PC-9 (cell line): ENCODE data around the gene PARP8. TPM values are rescaled to one million over a fixed set of nuclear protein-coding genes. Genes with fewer than 3 reads are reported as not detected.

Experiments used
- BruUV-seq: library from RNA; stranded (reverse); fragments of 400-500 nt; replicated peaks from 2 replicates; lab custom pipeline; 2021; lab: Mats Ljungman, UMichigan
- CTCF ChIA-PET: fragments of 300-600 bp; sonication (Branson Sonifier 250); formaldehyde crosslinking; loops from one replicate; lab custom pipeline; 2022; ENCODE audit warnings: antibody characterized with exemption; lab: Charles Lee
- POLR2A ChIA-PET: fragments of 300-600 bp; sonication (Branson Sonifier 250); formaldehyde crosslinking; loops from one replicate; lab custom pipeline; 2022; ENCODE audit warnings: antibody characterized with exemption; ENCODE audit not compliant: unreplicated experiment; lab: Charles Lee
- DNase-seq, 2 experiments: peaks; one replicate each; pipeline versions ENCODE4 v3.0.0 to v3.0.0-alpha.2; 2015 to 2022; ENCODE audit warnings: mixed read lengths in 1 of 2
- H2AFZ ChIP-seq: fragments of 200-600 bp; sonication (generic); 2 replicates; pipeline ENCODE4 v1.8.1; 2017; ENCODE audit warnings: antibody characterized with exemption
- H3F3A ChIP-seq: fragments of 200-600 bp; sonication (generic); 2 replicates; pipeline ENCODE4 v1.8.1; 2017; ENCODE audit warnings: antibody characterized with exemption, mild to moderate bottlenecking, low read depth; ENCODE audit not compliant: insufficient read depth
- H3K27ac ChIP-seq: fragments of 200-600 bp; sonication (generic); 2 replicates; pipeline ENCODE4 v1.6.1; 2016; ENCODE audit warnings: mixed run types
- H3K27me3 ChIP-seq: fragments of 200-600 bp; sonication (generic); 2 replicates; pipeline ENCODE4 v1.6.1; 2016; ENCODE audit warnings: low read depth, mixed run types; ENCODE audit not compliant: insufficient read depth
- H3K36me3 ChIP-seq: fragments of 200-600 bp; sonication (generic); 2 replicates; pipeline ENCODE4 v1.6.1; 2016; ENCODE audit warnings: low read depth, mixed run types
- H3K4me1 ChIP-seq: fragments of 200-600 bp; sonication (generic); replicated peaks from 2 replicates; pipeline ENCODE4 v1.6.1; 2016; ENCODE audit warnings: mixed run types; ENCODE audit not compliant: insufficient read depth
- H3K4me2 ChIP-seq: fragments of 200-600 bp; sonication (generic); 2 replicates; pipeline ENCODE4 v1.6.1; 2017; ENCODE audit warnings: mixed run types
- H3K4me3 ChIP-seq: fragments of 200-600 bp; sonication (generic); 2 replicates; pipeline ENCODE4 v1.6.1; 2016; ENCODE audit warnings: mixed run types
- H3K79me2 ChIP-seq: fragments of 200-600 bp; sonication (generic); 2 replicates; pipeline ENCODE4 v1.6.1; 2017; ENCODE audit warnings: low read depth, mixed run types
- H3K9me2 ChIP-seq: fragments of 200-600 bp; sonication (generic); 2 replicates; pipeline ENCODE4 v1.8.1; 2017; ENCODE audit warnings: mild to moderate bottlenecking; ENCODE audit not compliant: insufficient read depth
- H3K9me3 ChIP-seq: fragments of 200-600 bp; sonication (generic); 2 replicates; pipeline ENCODE4 v1.8.1; 2016; ENCODE audit warnings: low read depth; ENCODE audit not compliant: insufficient read depth
- H4K20me1 ChIP-seq: fragments of 200-600 bp; sonication (generic); 2 replicates; pipeline ENCODE4 v1.8.1; 2017; ENCODE audit not compliant: insufficient read depth
- EZH2 ChIP-seq: fragments of 200-600 bp; sonication (generic); IDR thresholded peaks from 2 replicates; pipeline ENCODE4 v1.8.0; 2017; ENCODE audit warnings: antibody characterized with exemption, low read depth
- intact Hi-C: fragments of 100-400 bp; cut with micrococcal nuclease; formaldehyde crosslinking; loops from one replicate; pipeline ENCODE4 v1.10.0; 2022; ENCODE audit not compliant: unreplicated experiment
- total RNA-seq: library from RNA; stranded (reverse); gene quantifications from 2 replicates; pipeline ENCODE4 v1.2.3, GENCODE V29; 2021
- TF ChIP-seq, protein P1 (sequence below): fragments of 200-600 bp; sonication (generic); conservative IDR thresholded peaks from 2 replicates; pipeline ENCODE4 v1.6.1; 2017; ENCODE audit warnings: mixed run types, antibody characterized with exemption, mild to moderate bottlenecking, moderate library complexity

The PARP8 gene
- total RNA-seq, 1 experiment from 2014 or later, result 17.6 TPM

DNA sequence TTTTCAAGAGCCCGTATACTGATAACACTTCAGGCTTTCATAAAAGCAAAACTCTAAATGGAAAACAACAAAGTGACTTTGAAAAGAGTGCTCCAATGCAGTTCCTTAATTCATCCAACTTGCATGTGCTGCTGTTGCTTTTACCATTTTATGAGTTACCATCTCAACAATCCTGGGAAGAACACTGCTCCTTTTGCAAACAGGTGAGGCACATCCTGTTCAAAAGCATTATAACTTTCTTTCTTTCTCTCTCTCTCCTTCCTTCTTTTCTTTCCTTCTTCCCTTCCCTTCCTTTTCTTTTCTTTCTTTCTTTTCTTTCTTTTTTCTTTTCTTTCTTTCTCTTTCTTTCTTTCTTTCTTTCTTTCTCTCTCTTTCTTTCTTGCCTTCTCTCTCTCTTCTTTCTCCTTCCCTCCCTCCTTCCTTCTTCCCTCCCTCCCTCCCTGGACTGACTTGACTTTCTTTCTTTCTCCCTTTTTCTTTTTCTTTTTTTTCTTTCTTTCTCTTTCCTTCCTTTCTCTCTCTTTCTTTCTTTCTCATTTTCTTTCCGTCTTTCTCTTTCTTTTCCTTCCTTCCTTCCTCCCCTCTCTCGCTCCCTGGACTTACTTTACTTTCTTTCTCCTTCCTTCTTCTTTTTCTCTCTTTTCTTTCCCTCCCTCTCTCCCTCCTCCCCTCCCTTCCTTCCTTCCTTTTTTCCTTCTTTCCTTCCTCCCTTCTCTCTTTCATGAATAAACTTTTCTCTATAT lies 11.2 kb upstream of the PARP8 start:
- H3K4me2 ChIP-seq, result no peak overlapping the region
- no TSS peak for BruUV-seq
- intact Hi-C loops, result no loop called here
- H3K27me3 ChIP-seq, result no peaks in the 10 kb centered on the region
- H3K9me3 ChIP-seq, result no peaks in the 10 kb centered on the region
- DNase-seq, result no peak
- H3K9me2 ChIP-seq, result no peaks in the 10 kb centered on the region
- H3F3A ChIP-seq, result no peaks in the 10 kb centered on the region; the same call in 1 of the 2 replicates
- H3K79me2 ChIP-seq, result no peaks in the 10 kb centered on the region
- ChIA-PET POLR2A (no interaction called here), CTCF (no interaction called here)
- no peak overlapping the region for H3K4me3 ChIP-seq
- no peak for TF ChIP-seq EZH2
- TF ChIP-seq, protein P1, sequence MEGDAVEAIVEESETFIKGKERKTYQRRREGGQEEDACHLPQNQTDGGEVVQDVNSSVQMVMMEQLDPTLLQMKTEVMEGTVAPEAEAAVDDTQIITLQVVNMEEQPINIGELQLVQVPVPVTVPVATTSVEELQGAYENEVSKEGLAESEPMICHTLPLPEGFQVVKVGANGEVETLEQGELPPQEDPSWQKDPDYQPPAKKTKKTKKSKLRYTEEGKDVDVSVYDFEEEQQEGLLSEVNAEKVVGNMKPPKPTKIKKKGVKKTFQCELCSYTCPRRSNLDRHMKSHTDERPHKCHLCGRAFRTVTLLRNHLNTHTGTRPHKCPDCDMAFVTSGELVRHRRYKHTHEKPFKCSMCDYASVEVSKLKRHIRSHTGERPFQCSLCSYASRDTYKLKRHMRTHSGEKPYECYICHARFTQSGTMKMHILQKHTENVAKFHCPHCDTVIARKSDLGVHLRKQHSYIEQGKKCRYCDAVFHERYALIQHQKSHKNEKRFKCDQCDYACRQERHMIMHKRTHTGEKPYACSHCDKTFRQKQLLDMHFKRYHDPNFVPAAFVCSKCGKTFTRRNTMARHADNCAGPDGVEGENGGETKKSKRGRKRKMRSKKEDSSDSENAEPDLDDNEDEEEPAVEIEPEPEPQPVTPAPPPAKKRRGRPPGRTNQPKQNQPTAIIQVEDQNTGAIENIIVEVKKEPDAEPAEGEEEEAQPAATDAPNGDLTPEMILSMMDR, result no peak
- H4K20me1 ChIP-seq, result no peaks in the 10 kb centered on the region
- H3K36me3 ChIP-seq, result no peaks in the 10 kb centered on the region
- H2AFZ ChIP-seq, result no peak overlapping the region
- peaks cover 18% of the 10 kb centered on the region for H3K4me1 ChIP-seq
- no peak overlapping the region for H3K27ac ChIP-seq

DNA sequence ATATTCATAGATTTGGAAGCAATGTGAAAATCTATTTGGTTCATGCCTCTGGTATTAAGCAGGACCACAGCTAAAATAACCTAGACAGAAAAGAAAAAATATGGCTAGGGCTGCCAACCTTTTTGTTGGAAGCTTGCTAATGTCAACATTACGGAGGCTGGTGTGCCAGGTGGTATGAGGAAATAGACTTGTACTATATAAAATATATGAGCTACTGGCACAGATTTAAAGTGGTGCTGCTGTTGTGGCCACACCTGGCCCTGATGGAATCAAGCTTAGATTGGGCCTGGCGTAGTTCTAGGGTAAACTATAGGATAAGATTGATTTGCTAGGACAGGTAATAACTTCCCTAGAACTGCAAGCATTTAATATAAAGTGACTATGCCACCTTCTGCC lies 10.6 kb upstream of the PARP8 start:
- POLR2A ChIA-PET, result no interaction called here
- no TSS peak for BruUV-seq
- no peaks in the 10 kb centered on the region for H3K79me2 ChIP-seq
- H3K27me3 ChIP-seq, result no peaks in the 10 kb centered on the region
- no peaks in the 10 kb centered on the region for H3K9me3 ChIP-seq
- no peak overlapping the region for H3K4me3 ChIP-seq
- no peaks in the 10 kb centered on the region for H3K9me2 ChIP-seq
- intact Hi-C loops, result no loop called here
- CTCF ChIA-PET, result no interaction called here
- no peaks in the 10 kb centered on the region for H3K36me3 ChIP-seq
- peak; percentile 42 to 58 for DNase-seq
- peaks cover 18% of the 10 kb centered on the region for H3K4me1 ChIP-seq
- no peak for TF ChIP-seq EZH2
- TF ChIP-seq, protein P1, result no peak
- no peaks in the 10 kb centered on the region; the same call in 1 of the 2 replicates for H3F3A ChIP-seq
- no peak overlapping the region for H2AFZ ChIP-seq
- H4K20me1 ChIP-seq, result no peaks in the 10 kb centered on the region
- no peak overlapping the region for H3K4me2 ChIP-seq
- H3K27ac ChIP-seq, result no peak overlapping the region

DNA sequence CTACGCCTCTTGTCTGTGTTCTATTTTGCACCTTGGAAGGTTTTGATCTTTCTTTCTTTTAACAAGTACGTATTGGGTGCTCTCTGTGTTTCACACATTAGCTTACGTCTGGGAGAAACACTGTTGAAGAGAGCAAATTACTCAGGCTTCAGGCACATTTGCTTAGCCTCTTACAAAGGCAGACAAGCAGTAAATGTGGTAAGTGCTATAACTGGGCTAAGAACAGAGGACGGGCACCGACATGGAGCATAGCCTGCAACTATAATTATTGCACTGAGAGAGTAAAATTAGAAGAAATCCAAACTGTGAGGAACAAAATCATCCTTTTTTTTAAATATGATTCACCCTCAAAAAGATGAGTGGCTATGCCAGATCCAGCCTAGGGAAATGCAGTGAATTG lies 9.4 kb upstream of the PARP8 start:
- H3K79me2 ChIP-seq, result no peaks in the 10 kb centered on the region
- no peaks in the 10 kb centered on the region for H3K27me3 ChIP-seq
- H3K27ac ChIP-seq, result no peak overlapping the region
- intact Hi-C loops, result no loop called here
- POLR2A ChIA-PET, result no interaction called here
- peaks cover 11% of the 10 kb centered on the region for H3K4me1 ChIP-seq
- no peaks in the 10 kb centered on the region for H3F3A ChIP-seq
- no peak for TF ChIP-seq EZH2
- TF ChIP-seq, protein P1, result no peak
- H3K4me3 ChIP-seq, result no peak overlapping the region
- BruUV-seq, result no TSS peak
- no peaks in the 10 kb centered on the region for H3K36me3 ChIP-seq
- H3K4me2 ChIP-seq, result no peak overlapping the region
- H4K20me1 ChIP-seq, result no peaks in the 10 kb centered on the region
- DNase-seq, result no peak
- H3K9me3 ChIP-seq, result no peaks in the 10 kb centered on the region
- no peak overlapping the region for H2AFZ ChIP-seq
- no peaks in the 10 kb centered on the region for H3K9me2 ChIP-seq
- CTCF ChIA-PET, result no interaction called here
